Hematopoietic multipotent progenitor cell treated with erythropoietin and hydrocortisone succinate and interleukin-3 and kit ligand, for 4 days (in vitro differentiated cells): ENCODE measurements around the gene RAB4A.

Experiments used
- DNase-seq: peaks from one replicate; pipeline ENCODE4 v3.0.0-alpha.2; 2015

Gene RAB4A

DNA sequence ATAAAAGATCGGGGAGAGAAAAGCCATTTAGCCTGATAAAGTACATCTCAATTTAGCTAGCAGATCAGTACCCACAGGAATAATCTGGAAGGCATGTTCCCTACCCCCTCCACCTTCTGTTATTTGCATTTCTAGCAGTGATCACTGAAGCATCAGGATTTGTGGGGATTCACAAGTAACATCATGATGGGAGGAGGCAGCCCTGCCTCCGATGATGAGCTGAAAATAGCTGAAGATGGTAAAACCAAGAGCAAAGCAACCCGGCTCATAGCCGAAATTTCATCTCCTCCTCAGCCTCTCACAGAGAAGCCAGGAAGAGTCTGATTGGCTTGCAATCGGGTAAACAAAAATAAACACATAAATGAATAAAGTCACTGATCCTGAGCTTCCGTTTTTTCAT lies 69.6 kb downstream of the RAB4A start:
- no peak for DNase-seq

DNA sequence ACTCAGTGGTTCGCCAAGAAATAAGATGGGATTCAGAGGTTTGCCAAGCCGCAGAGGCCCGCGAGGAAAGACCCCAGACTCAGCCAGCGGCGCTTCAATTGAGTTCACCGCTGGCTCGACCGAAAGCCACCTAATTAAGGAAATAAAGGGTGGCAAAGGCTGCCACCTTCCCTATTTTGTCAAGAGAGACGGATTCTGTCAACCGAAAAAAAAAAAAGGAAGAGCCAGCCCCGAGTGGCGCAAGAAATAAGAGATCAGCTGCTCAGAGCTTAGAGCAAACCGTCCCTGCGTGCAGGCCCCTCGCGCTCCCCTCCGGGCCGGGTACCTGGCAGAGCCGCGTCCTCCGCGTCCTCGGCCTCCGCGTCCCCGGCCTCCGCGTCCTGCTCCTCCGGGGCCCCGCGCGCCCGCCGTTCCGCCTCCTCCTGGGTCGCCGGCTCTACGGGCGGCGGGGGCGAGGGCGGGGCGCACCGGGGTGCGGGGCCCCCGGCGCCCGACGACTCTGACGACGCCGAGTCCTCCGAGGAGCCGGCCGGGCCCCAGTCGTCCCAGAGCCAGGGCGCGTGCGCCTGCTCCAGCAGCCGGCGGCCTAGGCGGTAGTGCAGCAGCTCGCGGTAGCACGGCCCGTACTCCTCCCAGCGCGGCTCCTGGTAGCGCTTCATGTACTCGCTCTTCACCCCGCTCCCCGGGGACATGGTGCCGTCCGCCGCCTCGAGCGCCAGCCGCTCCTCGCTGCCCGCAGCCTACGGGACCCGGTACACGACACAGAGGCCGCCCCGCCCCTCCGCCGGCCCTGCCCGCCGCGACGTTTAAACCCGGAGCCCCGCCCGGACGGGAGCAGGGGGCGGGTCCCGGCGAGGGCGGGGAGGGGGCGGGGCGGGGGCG lies 71.1 kb downstream of the RAB4A start:
- peak; percentile 89 for DNase-seq

- DNase-seq = peak; percentile 69
These were observed 72.0 kb downstream of the RAB4A start, which contains the start of gene CCSAP for GRCh38 chr1:229342656-229343569. Gene CCSAP, minus strand, starts transcription at chr1:229343047. Its CDS starts 582 bp downstream, at chr1:229342465.

DNA sequence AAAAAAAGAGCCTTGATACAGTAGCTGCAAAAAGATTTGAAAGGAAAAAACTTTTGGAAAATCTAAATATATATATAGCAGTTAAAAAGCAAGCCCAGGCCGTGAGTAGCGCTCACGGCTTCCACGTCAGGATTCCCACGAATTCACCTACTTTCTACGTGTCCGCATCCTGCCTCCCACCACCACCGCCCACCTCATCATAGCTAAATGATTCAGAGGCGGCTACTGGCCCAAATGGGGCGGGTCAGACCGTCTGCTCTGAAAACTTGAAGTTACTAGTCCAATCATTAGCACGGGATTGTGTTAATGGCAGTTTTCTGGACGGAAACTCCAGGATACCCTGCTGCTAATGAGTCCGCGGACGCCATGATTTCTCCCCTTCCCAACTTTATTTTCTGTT lies 73.2 kb downstream of the RAB4A start:
- DNase-seq = no peak

DNA sequence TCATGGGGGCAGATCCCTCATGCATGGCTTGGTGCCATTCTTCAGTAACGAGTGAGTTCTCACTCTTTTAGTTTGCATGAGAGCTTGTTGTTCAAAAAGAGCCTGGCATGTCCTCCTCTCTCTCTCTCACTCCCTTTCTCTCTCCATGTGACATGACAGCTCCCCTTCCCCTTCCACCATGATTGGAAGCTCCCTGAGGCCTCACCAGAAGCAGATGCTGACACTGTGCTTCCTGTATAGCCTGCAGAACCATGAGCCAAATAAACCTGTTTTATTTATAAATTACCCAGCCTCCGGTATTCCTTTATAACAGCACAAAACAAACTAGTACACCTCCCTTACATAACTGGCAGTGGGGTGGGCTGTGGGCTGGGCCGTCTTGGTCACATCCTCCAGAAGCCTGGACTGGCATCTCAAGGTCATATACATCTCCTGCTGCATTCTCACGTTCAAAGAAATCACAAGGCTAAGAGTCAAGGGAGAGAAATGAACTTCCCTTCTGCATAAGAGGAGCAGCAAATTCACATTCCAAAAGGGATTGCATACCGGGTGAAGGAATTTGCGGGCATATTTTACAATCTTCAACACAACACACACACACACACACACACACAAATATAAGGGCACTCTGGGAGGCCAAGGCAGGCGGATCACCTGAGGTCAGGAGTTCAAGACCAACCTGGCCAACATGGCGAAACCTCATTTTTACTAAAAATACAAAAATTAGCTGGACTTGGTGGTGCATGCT lies 74.2 kb downstream of the RAB4A start:
- no peak for DNase-seq

- DNase-seq = no peak
These were observed 76.6 kb downstream of the RAB4A start for GRCh38 chr1:229347528-229347927.

GRCh38 chr1:229349463-229350385 lies 78.8 kb downstream of the RAB4A start:
- DNase-seq = no peak

DNA sequence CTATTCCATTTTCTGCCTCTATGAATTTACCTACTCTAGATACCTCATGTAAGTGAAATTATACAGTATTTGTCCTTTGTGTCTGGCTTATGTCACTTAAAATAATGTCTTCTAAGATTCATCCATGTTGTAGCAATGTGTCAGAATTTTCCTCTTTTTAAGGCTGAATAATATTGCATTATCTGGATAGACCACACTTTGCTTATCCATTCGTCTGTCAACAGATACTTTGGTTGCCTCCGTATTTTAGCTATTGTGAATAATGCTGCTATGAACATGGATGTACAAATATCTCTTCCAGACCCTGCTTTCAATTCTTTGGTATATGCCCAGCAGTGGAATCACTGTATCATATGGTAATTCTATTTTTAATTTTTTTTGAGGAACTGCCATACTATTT lies 82.1 kb downstream of the RAB4A start:
- DNase-seq = no peak

GRCh38 chr1:229354226-229354625 lies 83.3 kb downstream of the RAB4A start:
- DNase-seq = no peak
